ENCODE data around the gene NCBP3. TPM values are rescaled to one million over a fixed set of nuclear protein-coding genes. Genes with fewer than 3 reads are reported as not detected.

NCBP3 gene
- total RNA-seq, 4 donors from 2014 or later = 22.2 to 25.7 (median 24.3) TPM

- H3K9me3 ChIP-seq = no peaks in the 10 kb centered on the region
- TF ChIP-seq POLR2A (IDR thresholded peaks at IDR 0.05) (no peak), POLR2AphosphoS5 (IDR thresholded peaks at IDR 0.05) (no peak), CTCF (IDR thresholded peaks at IDR 0.05) (no peak), EP300 (IDR thresholded peaks at IDR 0.05) (no peak)
- no peaks in the 10 kb centered on the region for H3K36me3 ChIP-seq
- peak overlapping the region in 3 of 4 donors; percentile 82 to 91 (median 90) for H3K27ac ChIP-seq
- 74 to 87% methylated on average over 3 to 7 of the region's 7 CpGs for WGBS, 2 donors (ENCODE audit: low coverage in 1 of 2)
- ATAC-seq = no peak
- H3K4me1 ChIP-seq = peaks cover 0 to 77% (median 32%) of the 10 kb centered on the region in 3 donors
- H3K4me3 ChIP-seq = peak overlapping the region in 1 of 2 donors; percentile 78
- no peaks in the 10 kb centered on the region for H3K27me3 ChIP-seq
Observed at GRCh38 chr17:3893720-3894116, 47.7 kb upstream of the NCBP3 start.

- Histone ChIP-seq H3K9me3 (no peaks in the 10 kb centered on the region), H3K27me3 (no peaks in the 10 kb centered on the region), H3K27ac (peak within 1 kb of the TSS; percentile 25 to 91 (median 86)), H3K4me3 (peak within 1 kb of the TSS; percentile 73 to 78), H3K36me3 (no peaks in the 10 kb centered on the region), H3K4me1 (peaks cover 0 to 82% (median 34%) of the 10 kb centered on the region in 3 donors)
- 10% methylated on average over 2 of the region's 75 CpGs; no CpG with 5 or more reads in 1 of the 2 donors for WGBS, 2 donors (ENCODE audit: low coverage in 1 of 2)
- peak; percentile 86 for ATAC-seq
- peak in 1 of 4 experiments; percentile 14 for TF ChIP-seq CTCF (IDR thresholded peaks at IDR 0.05)
- TF ChIP-seq POLR2AphosphoS5 (IDR thresholded peaks at IDR 0.05) = no peak
Observed at GRCh38 chr17:3893003-3893719, 47.1 kb upstream of the NCBP3 start, which contains the start of gene CAMKK1. Gene CAMKK1 (minus strand): TSS chr17:3893053. CDS start chr17:3885687, 7,366 bp downstream.

- TF ChIP-seq POLR2AphosphoS5 (IDR thresholded peaks at IDR 0.05) (no peak), CTCF (IDR thresholded peaks at IDR 0.05) (peak in 1 of 4 experiments; percentile 19), POLR2A (IDR thresholded peaks at IDR 0.05) (peak in 1 of 2 donors; percentile 9)
- no CpG with 5 or more reads among the region's 96 CpGs for WGBS, 2 donors (ENCODE audit: low coverage in 1 of 2)
- Histone ChIP-seq H3K27ac (peak overlapping the region; percentile 25 to 91 (median 86)), H3K4me1 (peaks cover 0 to 90% (median 42%) of the 10 kb centered on the region in 3 donors), H3K36me3 (no peaks in the 10 kb centered on the region), H3K9me3 (no peaks in the 10 kb centered on the region), H3K27me3 (no peaks in the 10 kb centered on the region), H3K4me3 (peak overlapping the region; percentile 73 to 78)
- peak; percentile 46 for ATAC-seq
Observed at GRCh38 chr17:3892095-3892998, 46.3 kb upstream of the NCBP3 start.

- Histone ChIP-seq H3K27ac (peak overlapping the region in 3 of 4 donors; percentile 82 to 91 (median 90)), H3K36me3 (no peaks in the 10 kb centered on the region), H3K4me1 (peaks cover 0 to 96% (median 47%) of the 10 kb centered on the region in 3 donors), H3K4me3 (peak overlapping the region; percentile 73 to 78), H3K27me3 (no peaks in the 10 kb centered on the region), H3K9me3 (no peaks in the 10 kb centered on the region)
- WGBS, 2 donors (ENCODE audit: low coverage in 1 of 2) = 29% methylated on average over 5 of the region's 12 CpGs; no CpG with 5 or more reads in 1 of the 2 donors
- TF ChIP-seq CTCF (IDR thresholded peaks at IDR 0.05) (no peak), POLR2A (IDR thresholded peaks at IDR 0.05) (no peak), EP300 (IDR thresholded peaks at IDR 0.05) (no peak), POLR2AphosphoS5 (IDR thresholded peaks at IDR 0.05) (no peak)
- ATAC-seq = no peak
Observed at GRCh38 chr17:3891626-3892094, 45.6 kb upstream of the NCBP3 start.

All from gastroesophageal sphincter (tissue), 4 donors.